Osteoblast (primary cell): Measurements from ENCODE around the gene PROM1. TPM values are rescaled to one million over a fixed set of nuclear protein-coding genes. Genes with fewer than 3 reads are reported as not detected.

Experiments used
- DNase-seq: peaks from one replicate; pipeline ENCODE4 v3.0.0; 2011; ENCODE audit warnings: low spot score, mixed read lengths; ENCODE audit not compliant: insufficient read length; ENCODE audit errors: missing footprints
- H2AFZ ChIP-seq: 2 replicates; pipeline ENCODE4 v1.6.0; 2011; ENCODE audit warnings: mild to moderate bottlenecking, low read length
- H3K27ac ChIP-seq: 2 replicates; pipeline ENCODE4 v1.5.1; 2011; ENCODE audit warnings: mild to moderate bottlenecking, low read depth, low read length, moderate library complexity
- H3K27me3 ChIP-seq: 2 replicates; pipeline ENCODE4 v1.6.0; 2012; ENCODE audit warnings: mild to moderate bottlenecking, control low read depth, inconsistent platforms, low read length, moderate library complexity; ENCODE audit not compliant: insufficient read depth
- H3K36me3 ChIP-seq: 2 replicates; pipeline ENCODE4 v1.5.1; 2011; ENCODE audit warnings: mild to moderate bottlenecking, low read length, control low read depth, moderate library complexity; ENCODE audit not compliant: insufficient read depth
- H3K4me1 ChIP-seq: 2 replicates; pipeline ENCODE4 v1.5.1; 2011; ENCODE audit warnings: mild to moderate bottlenecking, low read length, control low read depth, moderate library complexity; ENCODE audit not compliant: insufficient read depth
- H3K4me2 ChIP-seq: 2 replicates; pipeline ENCODE4 v1.6.0; 2011; ENCODE audit warnings: mild to moderate bottlenecking, low read length; ENCODE audit not compliant: insufficient read depth
- H3K4me3 ChIP-seq: fragments of 200-600 bp; sonication (generic); 3 replicates; pipeline ENCODE4 v1.5.1; 2012; ENCODE audit warnings: mild to moderate bottlenecking, low read length, inconsistent platforms; ENCODE audit not compliant: insufficient read depth
- H3K79me2 ChIP-seq: 2 replicates; pipeline ENCODE4 v1.6.0; 2012; ENCODE audit warnings: mild to moderate bottlenecking, low read length, control low read depth, inconsistent platforms; ENCODE audit not compliant: insufficient read depth
- H3K9me3 ChIP-seq: 2 replicates; pipeline ENCODE4 v1.5.1; 2011; ENCODE audit warnings: low read depth, low read length, control low read depth
- H4K20me1 ChIP-seq: 2 replicates; pipeline ENCODE4 v1.6.0; 2012; ENCODE audit warnings: mild to moderate bottlenecking, low read length, control low read depth; ENCODE audit not compliant: insufficient read depth
- total RNA-seq: library from RNA; depleted of rRNA; stranded (reverse); fragments of >200 nt; gene quantifications from 2 replicates; pipeline ENCODE4 v1.2.3, GENCODE V29; 2012
- TF ChIP-seq, protein P1 (sequence below): IDR thresholded peaks from 2 replicates; pipeline ENCODE4 v1.5.1; 2011; ENCODE audit warnings: mild to moderate bottlenecking, low read depth, low read length, moderate library complexity; ENCODE audit errors: extremely low read depth

Gene PROM1
- total RNA-seq, 1 donor: not detected

DNA sequence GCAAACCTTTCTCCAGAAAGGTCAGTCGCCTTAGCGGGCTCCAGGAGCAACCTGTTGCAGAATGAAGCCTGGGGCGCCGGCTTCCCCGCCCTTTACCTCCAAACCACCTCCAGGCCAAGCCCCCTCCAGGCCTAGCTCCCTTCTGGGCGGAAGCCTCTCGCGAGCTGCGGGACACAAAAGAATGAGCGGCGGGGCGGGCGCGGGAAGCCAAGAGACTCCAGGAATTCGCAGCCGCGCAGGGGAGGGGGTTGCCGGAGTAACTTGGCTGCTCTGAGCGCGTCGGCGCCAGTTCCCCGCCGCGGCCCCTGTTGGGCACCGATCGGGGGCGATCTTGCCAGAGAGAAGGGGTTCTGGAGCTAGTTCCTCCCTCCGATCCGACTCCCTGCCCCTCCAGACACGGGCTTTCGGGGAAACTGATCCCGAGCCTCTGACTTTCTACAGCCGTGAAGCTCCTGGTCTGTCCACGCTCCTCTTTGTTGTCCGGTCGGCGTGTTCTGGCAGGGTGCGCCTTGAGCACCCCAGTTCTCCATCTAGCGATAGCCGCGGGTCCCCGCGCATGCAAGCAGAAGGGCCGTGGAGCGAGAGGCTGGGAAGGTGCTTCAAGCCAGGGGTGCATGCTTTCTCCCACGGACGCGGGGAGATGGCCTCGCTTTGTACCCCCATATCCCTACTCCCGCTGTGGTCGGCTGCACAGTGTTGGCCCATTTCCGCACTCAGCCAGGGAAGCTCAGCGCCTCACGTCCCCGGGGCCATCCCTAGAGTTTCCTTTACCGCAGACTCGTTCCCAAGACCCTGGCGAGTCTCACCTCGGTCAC lies 1.2 kb downstream of the PROM1 start:
- Histone ChIP-seq H3K4me1 (no peaks in the 10 kb centered on the region), H3K4me2 (no peak overlapping the region), H3K36me3 (no peaks in the 10 kb centered on the region), H2AFZ (no peak overlapping the region), H3K4me3 (no peak overlapping the region), H3K9me3 (no peaks in the 10 kb centered on the region), H3K27ac (no peak overlapping the region), H4K20me1 (no peaks in the 10 kb centered on the region), H3K79me2 (no peaks in the 10 kb centered on the region), H3K27me3 (peaks cover 71% of the 10 kb centered on the region)
- peak; percentile 53 for DNase-seq
- TF ChIP-seq, protein P1, sequence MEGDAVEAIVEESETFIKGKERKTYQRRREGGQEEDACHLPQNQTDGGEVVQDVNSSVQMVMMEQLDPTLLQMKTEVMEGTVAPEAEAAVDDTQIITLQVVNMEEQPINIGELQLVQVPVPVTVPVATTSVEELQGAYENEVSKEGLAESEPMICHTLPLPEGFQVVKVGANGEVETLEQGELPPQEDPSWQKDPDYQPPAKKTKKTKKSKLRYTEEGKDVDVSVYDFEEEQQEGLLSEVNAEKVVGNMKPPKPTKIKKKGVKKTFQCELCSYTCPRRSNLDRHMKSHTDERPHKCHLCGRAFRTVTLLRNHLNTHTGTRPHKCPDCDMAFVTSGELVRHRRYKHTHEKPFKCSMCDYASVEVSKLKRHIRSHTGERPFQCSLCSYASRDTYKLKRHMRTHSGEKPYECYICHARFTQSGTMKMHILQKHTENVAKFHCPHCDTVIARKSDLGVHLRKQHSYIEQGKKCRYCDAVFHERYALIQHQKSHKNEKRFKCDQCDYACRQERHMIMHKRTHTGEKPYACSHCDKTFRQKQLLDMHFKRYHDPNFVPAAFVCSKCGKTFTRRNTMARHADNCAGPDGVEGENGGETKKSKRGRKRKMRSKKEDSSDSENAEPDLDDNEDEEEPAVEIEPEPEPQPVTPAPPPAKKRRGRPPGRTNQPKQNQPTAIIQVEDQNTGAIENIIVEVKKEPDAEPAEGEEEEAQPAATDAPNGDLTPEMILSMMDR: no peak

DNA sequence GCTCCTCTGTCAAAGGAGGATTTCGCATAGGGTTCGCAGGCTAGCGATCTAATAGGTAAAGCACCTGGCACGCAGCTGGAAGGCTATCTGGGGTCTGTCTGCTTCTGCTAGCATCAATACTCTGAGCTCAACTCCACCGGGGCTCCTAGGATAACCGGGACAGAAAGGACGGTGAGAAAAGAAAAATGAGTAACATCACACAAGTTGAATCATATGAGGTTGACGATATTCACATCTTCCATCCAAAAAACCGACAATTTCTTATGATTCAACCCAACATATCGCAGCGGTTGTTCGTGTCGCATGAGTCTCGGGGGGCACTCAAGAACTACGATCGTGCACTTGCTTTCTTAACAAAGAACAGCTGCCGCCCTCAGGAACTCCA lies 1.8 kb downstream of the PROM1 start:
- DNase-seq: no peak
- Histone ChIP-seq H3K9me3 (no peaks in the 10 kb centered on the region), H3K4me3 (no peak overlapping the region), H3K27me3 (peaks cover 67% of the 10 kb centered on the region), H4K20me1 (no peaks in the 10 kb centered on the region), H3K4me2 (no peak overlapping the region), H3K79me2 (no peaks in the 10 kb centered on the region), H3K36me3 (no peaks in the 10 kb centered on the region), H3K27ac (no peak overlapping the region), H2AFZ (no peak overlapping the region), H3K4me1 (no peaks in the 10 kb centered on the region)
- TF ChIP-seq, protein P1: no peak

DNA sequence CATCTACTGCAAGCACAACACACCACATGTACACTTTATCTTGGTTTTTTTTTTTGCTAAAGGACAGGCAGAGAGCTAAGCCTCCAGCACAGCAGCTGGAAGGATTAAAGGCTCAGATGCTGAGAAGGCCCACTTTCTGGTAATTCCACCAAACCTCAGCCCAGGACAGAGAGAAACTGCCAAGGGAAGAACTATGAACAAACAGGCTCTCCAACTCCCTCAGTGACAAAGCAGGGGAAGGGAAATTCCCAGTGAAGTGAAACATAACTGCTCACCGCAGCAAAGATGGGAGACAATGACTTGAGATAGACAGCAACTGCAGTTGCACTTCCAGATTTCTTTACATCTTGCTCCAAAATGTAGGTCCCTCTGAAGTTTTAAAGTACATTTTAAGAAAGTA lies 4.8 kb downstream of the PROM1 start:
- no peak overlapping the region for H3K27ac ChIP-seq
- H3K9me3 ChIP-seq: no peaks in the 10 kb centered on the region
- H3K36me3 ChIP-seq: no peaks in the 10 kb centered on the region
- TF ChIP-seq, protein P1: no peak
- H2AFZ ChIP-seq: no peak overlapping the region
- no peaks in the 10 kb centered on the region for H4K20me1 ChIP-seq
- peaks cover 58% of the 10 kb centered on the region for H3K27me3 ChIP-seq
- no peaks in the 10 kb centered on the region for H3K4me1 ChIP-seq
- no peaks in the 10 kb centered on the region for H3K79me2 ChIP-seq
- no peak overlapping the region for H3K4me3 ChIP-seq
- no peak overlapping the region for H3K4me2 ChIP-seq
- DNase-seq: no peak

DNA sequence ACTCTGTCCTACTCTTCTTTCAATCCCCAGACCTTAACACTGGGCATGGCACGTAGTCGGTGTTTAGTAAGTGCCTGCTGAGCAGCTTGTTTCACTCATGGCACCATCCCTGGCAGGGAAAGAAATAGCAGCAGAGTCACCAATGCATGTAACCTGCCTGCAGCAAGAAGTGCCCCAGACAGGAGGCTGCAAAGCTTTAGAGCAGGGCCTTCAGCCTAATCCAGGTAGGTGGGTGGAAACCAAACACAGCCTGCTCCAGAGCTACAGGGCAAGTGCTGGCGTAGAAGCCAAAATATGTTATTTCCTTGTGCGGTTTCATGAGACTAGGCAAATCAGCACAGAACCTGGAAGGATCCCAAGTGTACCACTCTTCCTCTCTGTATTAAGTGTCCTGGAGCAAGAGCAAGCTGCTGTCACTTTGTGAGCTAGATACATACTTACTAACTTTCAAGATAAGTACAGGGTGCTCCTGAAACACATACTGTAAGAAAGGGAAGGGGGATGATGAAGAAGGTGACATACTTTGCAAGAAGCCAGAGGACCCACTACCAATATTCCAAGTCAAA lies 5.5 kb downstream of the PROM1 start:
- Histone ChIP-seq H3K36me3 (no peaks in the 10 kb centered on the region), H3K27me3 (peaks cover 58% of the 10 kb centered on the region), H3K4me1 (no peaks in the 10 kb centered on the region), H3K79me2 (no peaks in the 10 kb centered on the region), H3K4me2 (no peak overlapping the region), H3K4me3 (no peak overlapping the region), H2AFZ (no peak overlapping the region), H3K27ac (no peak overlapping the region), H4K20me1 (no peaks in the 10 kb centered on the region), H3K9me3 (no peaks in the 10 kb centered on the region)
- DNase-seq: no peak
- TF ChIP-seq, protein P1: no peak
